GM23248 (cell line): ENCODE measurements around the gene ARHGAP33. TPM values are rescaled to one million over a fixed set of nuclear protein-coding genes. Genes with fewer than 3 reads are reported as not detected.

ENCODE experiments used
- DNase-seq: peaks from one replicate; pipeline ENCODE4 v3.0.0-alpha.2; 2015
- H2AFZ ChIP-seq: fragments of 200-600 bp; sonication (generic); 2 replicates; pipeline ENCODE4 v1.6.1; 2016; ENCODE audit warnings: antibody characterized with exemption
- H3F3A ChIP-seq: fragments of 200-600 bp; sonication (generic); 2 replicates; pipeline ENCODE4 v1.6.1; 2016; ENCODE audit warnings: mild to moderate bottlenecking, antibody characterized with exemption, mixed run types; ENCODE audit not compliant: insufficient read depth
- H3K27ac ChIP-seq: fragments of 200-600 bp; sonication (generic); 2 replicates; pipeline ENCODE4 v1.5.1; 2016; ENCODE audit warnings: mild to moderate bottlenecking
- H3K27me3 ChIP-seq: fragments of 200-600 bp; sonication (generic); replicated peaks from 2 replicates; pipeline ENCODE4 v1.6.1; 2016; ENCODE audit warnings: mild to moderate bottlenecking; ENCODE audit not compliant: insufficient read depth
- H3K36me3 ChIP-seq: fragments of 200-600 bp; sonication (generic); 2 replicates; pipeline ENCODE4 v1.6.1; 2016; ENCODE audit warnings: low read depth, mild to moderate bottlenecking
- H3K4me1 ChIP-seq: fragments of 200-600 bp; sonication (generic); 2 replicates; pipeline ENCODE4 v1.6.1; 2016; ENCODE audit warnings: mild to moderate bottlenecking; ENCODE audit not compliant: insufficient read depth
- H3K4me2 ChIP-seq: fragments of 200-600 bp; sonication (generic); one replicate; pipeline ENCODE4 v1.6.1; 2016; ENCODE audit warnings: mild to moderate bottlenecking; ENCODE audit not compliant: unreplicated experiment
- H3K4me3 ChIP-seq: fragments of 200-600 bp; sonication (generic); 2 replicates; pipeline ENCODE4 v1.5.1; 2016; ENCODE audit warnings: mild to moderate bottlenecking
- H3K79me2 ChIP-seq: fragments of 200-600 bp; sonication (generic); 2 replicates; pipeline ENCODE4 v1.6.1; 2016; ENCODE audit warnings: mild to moderate bottlenecking; ENCODE audit not compliant: insufficient read depth
- H3K9ac ChIP-seq: fragments of 200-600 bp; sonication (generic); 2 replicates; pipeline ENCODE4 v1.6.1; 2016; ENCODE audit warnings: mild to moderate bottlenecking
- H3K9me2 ChIP-seq: fragments of 200-600 bp; sonication (generic); 2 replicates; pipeline ENCODE4 v1.6.1; 2016; ENCODE audit warnings: mixed run types, mild to moderate bottlenecking, moderate library complexity; ENCODE audit not compliant: insufficient read depth
- H3K9me3 ChIP-seq: fragments of 200-600 bp; sonication (generic); one replicate; pipeline ENCODE4 v1.6.1; 2017; ENCODE audit warnings: low read depth
- H4K20me1 ChIP-seq: fragments of 200-600 bp; sonication (generic); 2 replicates; pipeline ENCODE4 v1.6.0; 2016; ENCODE audit not compliant: insufficient read depth
- EZH2 ChIP-seq: fragments of 200-600 bp; sonication (generic); IDR thresholded peaks from 2 replicates; pipeline ENCODE4 v1.6.1; 2018; ENCODE audit warnings: antibody characterized with exemption, mild to moderate bottlenecking; ENCODE audit not compliant: insufficient read depth, poor library complexity, severe bottlenecking
- EZH2phosphoT487 ChIP-seq: fragments of 200-600 bp; sonication (generic); IDR thresholded peaks from 2 replicates; pipeline ENCODE4 v1.6.1; 2018; ENCODE audit warnings: antibody characterized with exemption, moderate library complexity, mild to moderate bottlenecking, low read depth; ENCODE audit not compliant: insufficient read depth
- WGBS, 2 experiments: methylation state at CpG; one replicate each; pipeline ENCODE4 v1.1.6; 2015 to 2017; ENCODE audit warnings: low lambda C conversion rate in 2 of 2, low coverage in 1 of 2; ENCODE audit errors: missing lambda C conversion rate in 2 of 2; 5-methylcytosine and 5-hydroxymethylcytosine counted together
- in situ Hi-C: fragments of 300-500 bp; cut with MboI; formaldehyde crosslinking; loops from 2 replicates; pipeline ENCODE4 v1.15.0; 2020
- polyA plus RNA-seq: library from polyadenylated mRNA; unstranded; fragments of >200 nt; fragmentation: Nextera tagmentation; extraction: Ambion mirVana; gene quantifications from 2 replicates; pipeline ENCODE4 v1.2.1, GENCODE V29; 2016
- total RNA-seq: library from RNA; depleted of rRNA; stranded (reverse); fragments of >200 nt; shearing (Covaris generic); gene quantifications from 2 replicates; pipeline ENCODE4 v1.2.3, GENCODE V29; 2014

ARHGAP33 gene
- total and polyA plus RNA-seq, 2 experiments from 2014 or later, result 1.9 to 24.9 TPM

GRCh38 chr19:35790981-35791813 is 15.8 kb downstream of the ARHGAP33 start:
- DNase-seq, result no peak
- Histone ChIP-seq H3K36me3 (no peaks in the 10 kb centered on the region), H3K9ac (no peak overlapping the region), H3K27ac (no peak overlapping the region), H3K4me2 (no peak overlapping the region), H3K79me2 (no peaks in the 10 kb centered on the region), H3K9me3 (no peaks in the 10 kb centered on the region), H3K4me3 (no peak overlapping the region), H3K4me1 (no peaks in the 10 kb centered on the region), H4K20me1 (no peaks in the 10 kb centered on the region), H3K27me3 (0 out of 2 replicates have a peak, but pooled peaks cover 9% of the 10 kb centered on the region), H3K9me2 (no peaks in the 10 kb centered on the region), H2AFZ (no peak overlapping the region), H3F3A (no peaks in the 10 kb centered on the region)
- TF ChIP-seq EZH2 (no peak), EZH2phosphoT487 (no peak)
- 53 to 55% methylated on average over 18 to 20 of the region's 20 CpGs for WGBS, 2 experiments
- in situ Hi-C loops, result no loop called here

DNA sequence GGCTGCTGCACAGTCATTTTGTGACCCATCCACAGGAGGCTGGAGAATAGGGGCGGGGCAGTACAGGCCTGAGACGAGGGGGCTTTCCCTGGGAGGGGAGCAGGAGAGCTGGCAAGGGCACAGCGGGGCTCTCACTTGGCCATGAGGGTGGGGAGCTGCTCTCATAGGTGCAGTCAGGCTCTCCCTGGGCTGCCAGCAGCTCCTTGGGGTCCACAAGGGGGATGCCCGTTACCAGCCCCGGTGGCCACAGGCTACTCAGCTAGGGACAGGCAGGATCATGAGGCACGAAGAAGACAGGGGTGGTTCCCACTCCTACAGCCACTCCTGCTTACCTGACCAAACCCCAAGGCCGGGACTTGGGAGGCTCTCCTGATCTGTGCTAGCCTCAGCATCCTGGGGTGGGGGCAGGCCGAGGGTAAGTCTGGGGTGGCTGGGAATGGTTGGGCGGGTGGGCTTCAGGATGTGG is 16.5 kb downstream of the ARHGAP33 start:
- Histone ChIP-seq H3K9me2 (no peaks in the 10 kb centered on the region), H3K4me1 (no peaks in the 10 kb centered on the region), H3F3A (no peaks in the 10 kb centered on the region), H3K36me3 (no peaks in the 10 kb centered on the region), H3K9me3 (no peaks in the 10 kb centered on the region), H3K79me2 (no peaks in the 10 kb centered on the region), H3K27ac (no peak overlapping the region), H3K4me2 (no peak overlapping the region), H4K20me1 (no peaks in the 10 kb centered on the region), H2AFZ (no peak overlapping the region), H3K9ac (no peak overlapping the region), H3K4me3 (no peak overlapping the region), H3K27me3 (peaks cover 11% of the 10 kb centered on the region; the same call in 1 of the 2 replicates)
- no peak for TF ChIP-seq EZH2phosphoT487
- no peak for TF ChIP-seq EZH2
- no peak for DNase-seq
- 86 to 88% methylated on average over 8 to 9 of the region's 9 CpGs for WGBS, 2 experiments
- in situ Hi-C loops, result no loop called here

DNA sequence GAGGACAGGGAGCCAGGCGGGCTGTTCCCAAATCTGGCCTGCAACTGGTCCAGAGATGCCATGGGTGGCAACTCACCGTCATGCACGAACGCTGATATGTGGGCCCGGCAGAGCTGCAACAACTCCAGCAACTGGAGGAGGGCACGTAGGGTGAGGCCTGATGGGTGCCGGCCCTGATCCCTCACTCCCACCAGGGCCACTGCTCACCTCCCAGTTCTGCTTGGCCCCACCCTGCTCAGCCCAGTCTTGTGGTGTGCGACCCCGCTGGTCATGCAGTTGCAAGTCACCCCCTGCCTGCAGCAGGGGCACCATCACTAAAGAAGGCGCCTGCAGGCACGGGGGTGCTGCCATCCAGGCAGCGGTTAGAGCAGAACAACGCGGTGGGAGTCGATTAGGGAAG is 16.9 kb downstream of the ARHGAP33 start:
- 85 to 88% methylated on average over 14 to 15 of the region's 15 CpGs for WGBS, 2 experiments
- H3K9ac ChIP-seq, result no peak overlapping the region
- H2AFZ ChIP-seq, result no peak overlapping the region
- no peaks in the 10 kb centered on the region for H3K79me2 ChIP-seq
- no peaks in the 10 kb centered on the region for H3K9me2 ChIP-seq
- H3K9me3 ChIP-seq, result no peaks in the 10 kb centered on the region
- no peak overlapping the region for H3K4me3 ChIP-seq
- H3K27ac ChIP-seq, result no peak overlapping the region
- no peaks in the 10 kb centered on the region for H3F3A ChIP-seq
- TF ChIP-seq EZH2phosphoT487 (no peak), EZH2 (no peak)
- H3K4me1 ChIP-seq, result no peaks in the 10 kb centered on the region
- no peak overlapping the region for H3K4me2 ChIP-seq
- peaks cover 16% of the 10 kb centered on the region; the same call in 1 of the 2 replicates for H3K27me3 ChIP-seq
- DNase-seq, result no peak
- no peaks in the 10 kb centered on the region for H3K36me3 ChIP-seq
- no peaks in the 10 kb centered on the region for H4K20me1 ChIP-seq
- in situ Hi-C loops, result no loop called here

- 52 to 55% methylated on average over 7 to 8 of the region's 8 CpGs for WGBS, 2 experiments
- H3K36me3 ChIP-seq, result no peaks in the 10 kb centered on the region
- no peak overlapping the region for H2AFZ ChIP-seq
Observed at GRCh38 chr19:35792888-35793287, 17.5 kb downstream of the ARHGAP33 start.

More at GRCh38 chr19:35792888-35793287, 17.5 kb downstream of the ARHGAP33 start:
- no peaks in the 10 kb centered on the region for H4K20me1 ChIP-seq
- H3F3A ChIP-seq, result no peaks in the 10 kb centered on the region
- H3K4me2 ChIP-seq, result no peak overlapping the region
- H3K27ac ChIP-seq, result no peak overlapping the region
- no peaks in the 10 kb centered on the region for H3K79me2 ChIP-seq
- no peaks in the 10 kb centered on the region for H3K9me2 ChIP-seq
- no peak overlapping the region for H3K9ac ChIP-seq
- peaks cover 19% of the 10 kb centered on the region; the same call in 1 of the 2 replicates for H3K27me3 ChIP-seq
- TF ChIP-seq EZH2 (no peak), EZH2phosphoT487 (no peak)
- H3K9me3 ChIP-seq, result no peaks in the 10 kb centered on the region
- in situ Hi-C loops, result no loop called here
- no peak overlapping the region for H3K4me3 ChIP-seq
- no peak for DNase-seq
- H3K4me1 ChIP-seq, result no peaks in the 10 kb centered on the region
